ENCODE measurements around the gene MAB21L2.

DNA sequence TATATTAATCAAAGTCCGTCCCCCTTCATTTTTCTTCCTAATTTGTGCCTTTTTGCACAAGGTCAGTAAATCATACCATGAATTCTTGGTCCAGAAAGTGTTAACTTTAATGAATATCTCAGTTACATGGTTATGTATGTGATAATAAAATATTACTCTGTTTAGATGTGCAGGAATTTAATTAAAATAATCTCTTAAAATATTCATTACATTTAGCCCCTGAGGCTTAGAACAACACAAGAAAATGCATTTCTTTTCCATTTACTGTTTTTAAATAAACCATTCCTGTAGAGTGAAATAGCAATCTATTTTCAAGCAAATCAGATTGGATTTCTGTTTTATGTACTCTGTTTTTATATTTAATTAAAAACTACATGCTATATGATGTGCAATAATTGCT lies 17.6 kb downstream of the MAB21L2 start:
- TF ChIP-seq, protein P1, sequence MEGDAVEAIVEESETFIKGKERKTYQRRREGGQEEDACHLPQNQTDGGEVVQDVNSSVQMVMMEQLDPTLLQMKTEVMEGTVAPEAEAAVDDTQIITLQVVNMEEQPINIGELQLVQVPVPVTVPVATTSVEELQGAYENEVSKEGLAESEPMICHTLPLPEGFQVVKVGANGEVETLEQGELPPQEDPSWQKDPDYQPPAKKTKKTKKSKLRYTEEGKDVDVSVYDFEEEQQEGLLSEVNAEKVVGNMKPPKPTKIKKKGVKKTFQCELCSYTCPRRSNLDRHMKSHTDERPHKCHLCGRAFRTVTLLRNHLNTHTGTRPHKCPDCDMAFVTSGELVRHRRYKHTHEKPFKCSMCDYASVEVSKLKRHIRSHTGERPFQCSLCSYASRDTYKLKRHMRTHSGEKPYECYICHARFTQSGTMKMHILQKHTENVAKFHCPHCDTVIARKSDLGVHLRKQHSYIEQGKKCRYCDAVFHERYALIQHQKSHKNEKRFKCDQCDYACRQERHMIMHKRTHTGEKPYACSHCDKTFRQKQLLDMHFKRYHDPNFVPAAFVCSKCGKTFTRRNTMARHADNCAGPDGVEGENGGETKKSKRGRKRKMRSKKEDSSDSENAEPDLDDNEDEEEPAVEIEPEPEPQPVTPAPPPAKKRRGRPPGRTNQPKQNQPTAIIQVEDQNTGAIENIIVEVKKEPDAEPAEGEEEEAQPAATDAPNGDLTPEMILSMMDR (IDR thresholded peaks at IDR 0.05), result no peak
- no peak for TF ChIP-seq POLR2A (IDR thresholded peaks at IDR 0.05)
- no peak for TF ChIP-seq EP300 (IDR thresholded peaks at IDR 0.05)
